ENCODE data around the gene PIK3C2B.
"Not testable (repeated sequence)": the region's sequence is repeated elsewhere in the genome, so short reads cannot be mapped to it uniquely, and the experiment has no call there.

The PIK3C2B gene

DNA sequence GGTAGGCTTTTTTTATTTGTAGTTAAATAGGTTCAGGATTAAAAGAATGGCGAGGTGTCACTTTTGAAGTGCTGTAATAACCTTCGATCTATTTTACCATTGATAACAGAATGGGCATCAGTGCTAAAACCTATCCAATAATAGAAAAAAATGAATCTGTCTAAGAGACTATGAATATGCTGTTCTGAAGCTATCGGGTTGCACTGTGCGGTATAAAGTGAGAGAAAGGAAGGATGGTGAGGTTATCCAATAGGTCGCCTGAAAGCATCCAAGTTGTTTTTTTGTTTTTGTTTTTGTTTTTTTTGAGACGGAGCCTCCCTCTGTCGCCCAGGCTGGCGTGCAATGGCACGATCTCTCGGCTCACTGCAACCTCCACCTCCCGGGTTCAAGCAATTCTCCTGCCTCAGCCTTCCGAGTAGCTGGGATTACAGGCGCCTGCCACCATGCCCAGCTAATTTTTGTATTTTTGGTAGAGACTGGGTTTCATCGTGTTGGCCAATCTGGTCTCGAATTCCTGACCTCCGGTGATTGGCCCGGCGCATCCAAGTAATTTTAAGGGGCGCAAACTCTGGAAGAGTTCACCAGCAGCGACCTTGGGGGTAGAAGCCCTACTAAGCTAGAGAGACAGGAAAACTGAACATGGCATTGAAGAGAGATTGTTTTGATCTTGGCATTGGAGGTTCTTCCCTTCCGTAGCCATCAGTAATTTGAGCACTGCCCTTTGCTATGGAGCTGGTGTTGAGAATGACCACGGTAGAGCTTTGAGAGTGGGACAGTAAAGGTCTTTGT, 12.9 kb upstream of the PIK3C2B start:
- peak; percentile 28 for DNase-seq (ENCODE audit: low spot score)

DNA sequence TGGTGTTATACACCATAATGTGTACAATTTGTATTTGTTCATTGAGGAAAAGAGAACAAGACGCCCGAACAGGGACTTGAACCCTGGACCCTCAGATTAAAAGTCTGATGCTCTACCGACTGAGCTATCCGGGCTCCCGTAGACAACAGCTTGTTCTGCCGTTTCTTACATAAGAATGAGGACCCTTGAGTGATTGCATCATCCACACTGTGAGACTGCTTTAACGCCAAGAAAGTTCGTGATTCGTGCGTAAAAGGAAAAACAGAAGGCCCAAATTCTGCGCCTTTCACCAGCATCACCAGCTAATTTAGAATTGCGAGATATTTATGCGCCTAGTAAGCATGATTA, 12.3 kb upstream of the PIK3C2B start:
- peak; percentile 53 for DNase-seq (ENCODE audit: low spot score)

DNA sequence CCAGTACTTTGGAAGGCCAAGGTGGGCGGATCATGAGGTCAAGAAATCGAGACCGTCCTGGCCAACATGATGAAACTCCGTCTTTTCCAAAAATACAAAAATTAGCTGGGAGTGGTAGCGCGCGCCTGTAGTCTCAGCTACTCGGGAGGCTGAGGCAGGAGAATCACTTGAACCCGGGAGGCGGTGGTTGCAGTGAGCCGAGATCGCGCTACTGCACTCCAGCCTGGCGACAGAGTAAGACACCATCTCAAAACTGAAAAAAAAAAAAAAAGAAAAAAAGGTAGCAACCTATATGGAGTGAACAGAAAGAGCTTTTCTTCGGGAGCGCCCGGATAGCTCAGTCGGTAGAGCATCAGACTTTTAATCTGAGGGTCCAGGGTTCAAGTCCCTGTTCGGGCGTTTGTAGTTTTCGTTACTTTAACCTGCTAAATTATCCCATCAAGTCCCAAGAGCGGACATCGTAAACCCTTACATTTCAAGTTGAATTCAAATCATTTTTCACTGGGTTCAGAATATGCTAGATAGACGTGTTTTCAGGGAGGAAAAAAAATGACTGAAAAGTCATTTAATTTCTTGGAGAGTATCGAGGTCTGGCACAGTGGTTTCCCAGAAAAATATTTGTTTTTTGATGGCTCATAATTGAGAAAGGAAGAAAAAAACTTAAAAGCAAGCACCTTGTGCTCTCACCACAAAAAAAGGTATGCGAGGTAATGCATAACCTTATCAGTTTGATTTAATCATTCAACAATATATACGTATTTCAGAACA, 11.8 kb upstream of the PIK3C2B start:
- peak; percentile 62 for DNase-seq (ENCODE audit: low spot score)

DNA sequence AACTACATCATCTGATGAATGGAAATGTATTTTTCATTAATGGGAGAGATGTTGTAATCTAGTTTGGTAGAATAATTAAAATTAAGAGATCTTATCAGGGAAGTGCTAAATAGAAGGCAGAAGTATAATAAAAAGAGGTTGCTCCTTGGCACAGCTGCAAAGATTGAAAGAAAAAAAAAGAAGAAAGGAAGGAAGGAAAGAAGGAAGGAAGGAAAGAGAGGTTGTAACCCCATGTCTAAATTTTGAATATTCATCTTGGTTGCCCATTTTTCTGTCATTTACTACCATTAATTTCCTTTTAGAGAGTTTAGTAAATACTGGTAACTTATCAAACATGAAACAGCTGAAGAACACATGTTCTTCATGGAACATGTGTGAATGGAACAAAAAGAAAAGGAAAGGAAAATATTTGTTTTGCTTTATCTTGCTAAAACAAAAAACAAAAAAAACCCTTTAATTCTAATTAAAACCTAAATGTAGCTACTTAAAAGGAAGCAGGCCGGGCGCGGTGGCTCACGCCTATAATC, 11.1 kb upstream of the PIK3C2B start:
- DNase-seq (ENCODE audit: low spot score), result no peak

DNA sequence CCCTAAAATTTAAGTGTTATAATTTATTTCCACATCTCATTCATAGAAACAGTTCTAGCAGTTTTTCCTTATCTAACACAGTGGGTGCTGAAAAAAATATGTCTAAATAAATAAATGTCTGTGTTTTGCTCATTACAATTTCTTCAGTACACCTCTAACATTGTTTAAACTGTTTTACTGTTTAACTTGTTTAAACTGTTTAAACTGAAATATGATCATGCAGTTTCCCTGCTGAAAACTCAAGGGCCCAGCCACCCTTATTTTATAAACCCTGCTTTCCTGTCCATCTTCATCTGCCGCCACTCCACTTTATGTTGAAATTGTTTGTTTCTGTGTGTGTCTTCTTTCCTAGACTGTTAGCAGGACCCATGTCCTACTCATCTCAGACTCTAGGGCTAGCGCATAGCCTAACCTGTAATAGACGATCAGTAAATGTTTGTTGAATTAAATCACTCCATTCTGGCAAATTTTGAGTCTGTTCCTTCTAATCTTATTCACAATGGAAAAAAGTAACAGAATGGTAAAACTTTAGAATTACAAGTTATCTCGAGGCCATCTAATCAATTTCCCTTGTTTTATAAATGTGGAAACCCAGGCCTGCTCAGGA, 9.4 kb upstream of the PIK3C2B start:
- no peak for DNase-seq (ENCODE audit: low spot score)

DNA sequence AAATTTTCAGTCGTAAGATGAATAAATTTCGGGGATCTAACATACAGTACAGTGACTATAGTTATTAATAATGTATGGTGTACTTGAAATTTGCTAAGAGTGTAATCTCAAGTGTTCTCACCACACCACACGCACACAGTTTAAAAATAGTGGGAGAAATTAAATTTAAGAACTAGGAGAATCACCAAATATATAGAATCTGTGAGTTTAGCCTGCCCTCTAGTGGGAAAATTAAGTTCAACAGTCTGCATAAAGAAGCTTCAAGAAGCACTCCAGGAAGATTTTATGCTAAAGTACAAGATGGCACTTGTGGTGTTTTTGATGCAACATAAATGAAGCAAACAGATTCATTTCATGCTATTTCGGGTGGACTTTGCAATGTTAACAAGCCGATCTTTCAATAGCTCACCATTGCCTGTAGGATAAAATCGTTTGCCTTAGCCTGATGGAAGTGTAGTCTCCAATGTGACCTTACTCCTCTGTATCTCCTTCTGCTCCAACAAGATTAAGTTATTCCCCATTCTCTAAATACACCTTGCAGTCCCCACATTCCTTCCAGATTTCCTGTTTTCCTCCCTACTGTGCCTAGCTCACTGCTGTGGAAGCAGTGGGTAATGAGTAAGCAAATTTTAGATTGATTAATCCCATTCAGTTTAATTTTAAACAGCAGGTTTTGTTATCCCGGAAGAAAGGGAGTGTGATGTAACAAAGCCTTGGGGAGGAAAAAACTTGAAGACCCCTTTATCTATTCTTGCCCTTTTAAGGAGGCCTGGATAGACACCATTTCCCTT, 8.7 kb upstream of the PIK3C2B start:
- DNase-seq (ENCODE audit: low spot score), result peak; percentile 43

DNA sequence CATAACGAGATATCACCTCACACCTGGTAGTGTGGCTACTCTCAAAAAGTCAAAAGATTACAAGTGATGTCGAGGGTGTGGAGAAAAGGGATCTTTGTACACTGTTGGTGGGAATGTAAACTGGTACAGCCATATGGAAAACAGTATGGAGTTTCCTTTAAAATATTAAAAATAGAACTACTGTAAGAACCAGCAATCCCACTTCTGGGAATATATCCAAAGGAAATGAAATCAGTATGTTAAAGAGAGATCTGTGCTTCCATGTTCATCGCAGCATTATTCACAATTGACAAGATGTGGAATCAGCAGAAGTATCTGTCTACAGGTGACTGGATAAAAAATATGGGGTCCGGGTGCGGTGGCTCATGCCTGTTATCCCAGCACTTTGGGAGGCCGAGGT, 7.6 kb upstream of the PIK3C2B start:
- no peak for DNase-seq (ENCODE audit: low spot score)

DNA sequence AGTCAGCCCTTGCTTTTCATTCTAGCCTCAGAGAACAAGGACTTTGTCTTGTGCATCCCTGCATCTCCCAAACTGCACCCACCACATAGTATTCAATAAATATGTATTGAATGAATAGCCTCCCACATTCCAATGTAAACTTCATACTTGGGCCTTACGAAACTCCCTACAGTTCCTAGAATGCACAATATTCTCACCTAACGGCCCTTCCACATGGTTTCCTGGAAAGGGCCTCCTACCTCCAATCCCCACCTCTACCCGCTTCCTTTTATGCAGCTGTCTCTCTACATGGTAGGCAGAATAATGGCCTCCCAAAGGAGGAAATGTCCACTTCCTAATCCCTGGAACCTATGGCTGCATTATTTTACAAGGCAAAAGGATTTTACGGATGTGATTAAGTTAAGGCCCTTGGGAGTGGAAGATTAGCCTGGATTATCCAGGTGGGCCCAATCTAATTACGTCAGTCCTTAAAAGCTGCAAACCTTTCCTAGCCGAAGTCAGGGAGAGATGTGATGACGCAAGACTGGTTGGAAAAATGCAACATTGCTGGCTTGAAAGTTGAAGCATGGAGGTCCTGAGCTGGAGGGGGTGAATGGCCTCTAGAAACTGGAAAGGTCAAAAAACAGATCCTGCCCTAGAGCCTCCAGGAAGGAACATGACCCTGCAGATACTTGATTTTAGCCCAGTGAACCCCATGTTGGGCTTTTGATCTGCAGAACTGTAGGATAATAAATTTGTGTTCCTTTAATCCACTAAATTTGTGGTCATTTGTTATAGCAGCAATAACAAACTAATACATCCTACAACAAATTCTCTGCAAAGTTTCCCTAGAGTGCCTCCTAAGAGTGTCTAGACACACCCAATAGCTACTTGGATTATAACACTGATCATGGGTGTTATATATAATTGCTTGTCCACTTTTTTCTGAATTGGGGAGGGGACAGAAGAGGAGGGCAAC, 5.2 kb upstream of the PIK3C2B start:
- no peak for DNase-seq (ENCODE audit: low spot score)

DNA sequence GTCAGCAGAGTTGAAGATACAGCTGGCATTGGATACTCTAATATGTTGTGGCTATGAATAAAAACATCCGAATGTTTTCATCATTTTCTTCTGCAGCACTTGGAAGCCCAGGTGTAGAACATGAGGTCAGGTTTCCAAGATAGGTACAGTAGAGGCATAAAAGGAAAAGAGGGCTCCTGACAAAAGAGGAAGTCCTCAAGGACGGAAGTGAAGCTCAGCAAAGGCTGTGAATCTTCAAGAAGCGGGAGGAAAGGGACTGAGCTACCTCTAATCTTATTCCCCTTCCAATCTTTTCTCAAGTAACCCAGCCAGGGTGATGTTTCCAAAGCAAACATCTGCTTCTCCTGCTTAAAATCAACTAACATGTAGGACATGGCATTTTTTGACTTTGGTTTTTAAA, 4.4 kb upstream of the PIK3C2B start:
- DNase-seq (ENCODE audit: low spot score), result no peak

DNA sequence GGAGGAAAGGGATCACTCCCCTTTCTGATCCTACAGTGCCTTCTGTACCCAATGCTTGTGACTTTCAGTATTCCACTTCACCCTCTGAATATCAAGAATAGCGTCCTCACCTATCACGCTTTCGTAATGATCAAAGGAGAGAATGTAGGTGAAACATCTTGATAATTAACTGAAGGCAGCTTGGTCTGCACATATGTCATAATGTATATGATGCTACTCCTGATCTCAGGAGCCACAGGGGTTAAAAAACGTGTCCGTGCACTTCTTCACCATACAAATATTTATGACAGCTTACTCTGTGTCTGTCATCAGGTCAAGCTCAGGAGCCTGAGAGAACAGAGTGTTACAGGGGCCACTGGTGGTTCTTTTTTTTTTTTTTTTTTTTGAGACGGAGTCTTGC, 1.2 kb upstream of the PIK3C2B start:
- no peak for DNase-seq (ENCODE audit: low spot score)

DNA sequence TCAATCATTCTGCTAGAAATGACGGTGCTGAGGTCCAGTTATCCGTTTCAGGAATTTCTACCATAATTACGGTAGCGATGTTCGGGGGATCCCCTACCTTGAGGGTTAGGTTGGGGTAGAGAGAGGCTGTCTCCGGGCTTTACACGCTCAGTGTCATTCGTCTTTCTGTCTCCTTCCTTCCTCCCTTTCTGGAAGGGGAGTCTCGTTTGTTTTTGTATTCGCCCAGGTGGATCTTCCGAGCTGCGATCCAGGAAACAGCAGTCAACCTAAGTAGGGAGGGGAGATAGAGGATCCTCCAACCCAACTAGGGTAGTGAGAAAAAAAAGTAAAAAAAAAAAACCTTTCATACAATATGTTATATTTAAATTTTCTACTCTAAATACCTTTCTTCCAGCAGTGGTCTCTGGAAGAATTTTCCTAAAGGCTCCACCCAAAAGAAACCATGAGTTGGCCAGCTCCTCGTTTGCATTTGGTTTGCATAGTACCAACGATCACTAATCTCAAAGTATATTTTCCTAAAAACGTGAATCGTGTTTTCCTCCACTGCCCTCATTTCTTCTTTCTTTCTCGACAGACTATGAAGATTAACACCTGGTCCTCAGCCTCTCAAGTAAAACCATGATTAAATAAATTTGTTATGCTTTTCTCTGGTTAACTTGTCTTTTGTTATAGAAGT, 611 bp upstream of the PIK3C2B start:
- DNase-seq (ENCODE audit: low spot score), result no peak

DNA sequence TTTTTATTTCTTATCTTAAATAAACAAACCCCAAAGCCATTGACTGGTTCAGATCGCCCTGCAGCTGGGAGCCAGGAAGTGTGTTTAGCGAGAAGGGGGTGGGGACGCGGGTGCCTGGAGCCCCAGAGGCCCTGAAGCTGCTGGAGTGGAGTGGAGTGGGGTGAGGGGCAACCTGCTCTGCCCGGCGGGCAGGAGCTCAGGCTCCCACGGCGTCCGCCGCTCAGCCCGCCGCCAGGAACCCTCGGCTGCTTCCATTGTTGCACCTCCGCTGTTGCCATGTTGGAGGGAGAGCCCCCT, 673 bp downstream of the PIK3C2B start:
- DNase-seq (ENCODE audit: low spot score), result peak; percentile 51

DNA sequence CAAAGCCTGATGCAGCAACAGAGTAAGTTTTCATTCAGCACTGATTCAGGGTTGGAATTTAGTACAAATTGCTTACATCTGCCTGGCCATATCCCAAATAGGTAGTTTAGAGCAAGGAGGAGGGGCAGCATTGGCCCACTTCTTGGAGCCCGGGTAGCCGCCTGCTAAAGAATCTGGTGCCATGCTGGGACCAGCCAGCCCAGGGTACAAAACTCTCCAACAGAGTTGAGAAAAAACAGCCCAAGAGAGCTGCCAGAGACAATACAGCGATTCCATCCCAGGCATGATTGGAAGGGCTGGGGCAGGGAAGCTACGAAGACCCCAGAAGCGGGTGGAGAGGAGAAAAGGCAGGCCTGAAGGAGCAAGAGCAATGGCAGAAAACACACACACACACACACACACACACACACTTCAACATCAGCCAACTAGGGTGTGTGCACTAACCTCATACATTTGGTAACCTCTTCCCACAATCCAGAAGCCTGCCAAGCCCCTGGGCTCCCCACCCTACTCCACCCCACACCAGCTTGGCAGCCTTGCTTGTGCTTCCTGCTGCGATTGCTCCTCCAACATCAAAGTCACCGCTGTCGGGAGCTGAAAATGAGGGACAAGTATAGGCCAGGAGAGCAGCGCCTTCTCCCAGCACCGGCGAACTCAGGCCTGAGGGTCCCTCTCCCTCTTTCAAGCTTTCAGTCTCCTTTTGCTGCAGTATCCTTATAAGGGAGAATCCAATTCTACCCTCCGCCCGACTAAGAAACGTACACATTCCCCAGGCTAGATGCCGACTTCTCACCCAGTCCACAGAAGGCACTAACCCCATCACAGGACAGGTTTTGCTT, 1.2 kb downstream of the PIK3C2B start:
- DNase-seq (ENCODE audit: low spot score), result peak; percentile 36

DNA sequence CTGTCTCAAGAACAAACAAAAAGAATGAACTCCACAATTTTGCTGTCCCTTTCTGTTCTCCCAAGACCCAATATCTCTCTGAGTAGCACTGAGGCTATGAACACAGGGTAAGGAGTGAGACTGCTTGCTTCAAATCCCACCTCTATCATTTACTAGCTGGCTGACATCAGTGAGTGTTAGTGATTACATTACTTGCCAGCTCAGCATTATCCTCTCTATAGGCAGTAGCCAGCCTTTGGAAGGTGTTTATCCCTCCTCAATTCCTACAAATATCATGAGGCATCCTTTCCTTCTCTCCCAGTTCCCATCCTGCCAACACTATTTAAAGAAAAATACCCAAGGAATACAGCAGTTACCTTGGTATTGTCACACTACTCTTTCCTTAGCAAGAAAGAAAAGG, 3.0 kb downstream of the PIK3C2B start:
- no peak for DNase-seq (ENCODE audit: low spot score)

DNA sequence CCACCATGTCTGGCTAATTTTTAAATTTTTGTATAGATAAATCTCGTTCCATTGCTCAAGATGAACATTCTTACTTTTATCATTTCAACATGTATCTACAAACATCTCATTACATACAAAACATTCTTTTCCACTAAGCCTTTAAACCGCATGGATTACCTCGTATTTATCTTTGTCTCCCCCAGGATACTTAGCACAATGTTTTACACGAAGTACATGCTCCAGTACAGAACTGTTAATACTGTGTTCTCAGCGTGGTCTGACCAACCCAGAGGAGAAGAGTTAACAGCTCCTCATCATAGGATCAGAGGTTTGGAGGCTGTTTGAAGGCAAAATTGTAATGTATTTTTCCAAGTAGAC, 7.4 kb downstream of the PIK3C2B start:
- no peak for DNase-seq (ENCODE audit: low spot score)

DNA sequence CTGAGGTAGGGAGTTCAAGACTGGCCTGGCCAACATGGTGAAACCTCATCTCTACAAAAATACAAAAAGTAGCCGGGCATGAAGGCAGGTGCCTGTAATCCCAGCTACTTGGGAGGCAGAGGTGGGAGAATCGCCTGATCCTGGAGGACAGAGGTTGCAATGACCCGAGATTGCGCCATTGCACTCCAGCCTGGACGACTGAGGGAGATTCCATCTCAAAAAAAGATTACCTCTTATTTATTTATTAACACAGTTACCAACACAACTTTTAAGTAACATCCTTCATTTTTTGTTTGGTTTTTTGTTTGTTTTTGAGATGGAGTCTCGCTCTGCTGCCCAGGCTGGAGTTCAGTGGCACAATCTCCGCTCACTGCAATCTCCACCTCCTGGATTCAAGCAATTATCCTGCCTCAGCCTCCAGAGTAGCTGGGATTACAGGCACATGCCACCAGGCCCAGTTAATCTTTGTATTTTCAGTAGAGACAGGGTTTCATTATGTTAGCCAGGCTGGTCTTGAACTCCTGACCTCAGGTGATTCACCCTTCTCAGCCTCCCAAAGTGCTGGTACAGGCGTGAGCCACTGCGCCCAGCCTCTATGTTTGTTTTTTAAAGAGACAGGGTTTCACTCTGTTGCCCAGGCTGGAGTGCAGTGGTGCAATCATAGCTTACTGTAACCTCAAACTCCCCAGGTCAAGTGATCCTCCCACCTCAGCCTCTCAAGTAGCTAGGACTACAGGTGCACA, 7.9 kb downstream of the PIK3C2B start:
- DNase-seq (ENCODE audit: low spot score), result not testable (repeated sequence)

DNA sequence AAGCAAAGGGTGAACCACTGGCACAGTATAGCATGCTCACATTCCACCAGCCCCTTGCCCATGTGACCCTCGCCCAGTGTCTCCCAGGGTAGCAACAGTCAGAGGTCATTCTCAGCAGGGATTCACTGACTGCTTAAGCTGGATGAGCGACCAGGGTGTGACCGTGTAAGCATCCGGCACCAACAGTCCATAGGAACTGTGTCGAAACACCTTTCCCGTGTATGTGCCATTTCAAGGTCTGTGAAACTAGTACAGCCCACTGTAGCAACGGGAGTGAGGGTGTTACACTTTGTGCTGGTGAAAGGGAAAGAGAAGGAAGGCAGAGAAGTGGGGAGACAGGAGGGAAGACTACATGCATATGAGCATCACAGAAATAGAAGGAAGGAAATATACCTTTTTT, 10.8 kb downstream of the PIK3C2B start:
- no peak for DNase-seq (ENCODE audit: low spot score)

DNA sequence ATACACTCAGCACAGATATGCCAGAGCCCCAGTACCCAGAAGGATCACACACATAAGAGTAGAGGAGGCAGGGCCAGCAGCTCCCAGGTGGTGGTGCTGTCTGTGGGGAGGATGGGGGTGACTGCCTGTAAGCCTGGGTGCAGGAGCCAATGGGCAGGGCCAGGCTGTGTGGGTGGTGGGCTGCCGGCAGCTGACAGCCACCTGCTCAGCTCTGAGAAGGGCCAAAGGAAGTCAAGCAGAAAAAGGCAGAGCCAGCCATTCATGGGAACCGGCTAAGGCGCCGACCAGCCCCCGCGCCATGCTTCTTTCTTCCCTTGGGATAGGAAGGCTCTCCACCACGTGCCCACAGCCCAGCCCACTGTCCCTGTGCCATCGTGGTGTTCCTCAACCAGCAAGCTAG, 14.1 kb downstream of the PIK3C2B start:
- no peak for DNase-seq (ENCODE audit: low spot score)
